ENCODE measurements around the gene EIF5A.

GRCh38 chr17:7292194-7292593 is 15.2 kb upstream of the EIF5A start:
- TF ChIP-seq, protein P1, sequence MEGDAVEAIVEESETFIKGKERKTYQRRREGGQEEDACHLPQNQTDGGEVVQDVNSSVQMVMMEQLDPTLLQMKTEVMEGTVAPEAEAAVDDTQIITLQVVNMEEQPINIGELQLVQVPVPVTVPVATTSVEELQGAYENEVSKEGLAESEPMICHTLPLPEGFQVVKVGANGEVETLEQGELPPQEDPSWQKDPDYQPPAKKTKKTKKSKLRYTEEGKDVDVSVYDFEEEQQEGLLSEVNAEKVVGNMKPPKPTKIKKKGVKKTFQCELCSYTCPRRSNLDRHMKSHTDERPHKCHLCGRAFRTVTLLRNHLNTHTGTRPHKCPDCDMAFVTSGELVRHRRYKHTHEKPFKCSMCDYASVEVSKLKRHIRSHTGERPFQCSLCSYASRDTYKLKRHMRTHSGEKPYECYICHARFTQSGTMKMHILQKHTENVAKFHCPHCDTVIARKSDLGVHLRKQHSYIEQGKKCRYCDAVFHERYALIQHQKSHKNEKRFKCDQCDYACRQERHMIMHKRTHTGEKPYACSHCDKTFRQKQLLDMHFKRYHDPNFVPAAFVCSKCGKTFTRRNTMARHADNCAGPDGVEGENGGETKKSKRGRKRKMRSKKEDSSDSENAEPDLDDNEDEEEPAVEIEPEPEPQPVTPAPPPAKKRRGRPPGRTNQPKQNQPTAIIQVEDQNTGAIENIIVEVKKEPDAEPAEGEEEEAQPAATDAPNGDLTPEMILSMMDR (IDR thresholded peaks at IDR 0.05 in 2 of 3, conservative IDR thresholded peaks at IDR 0.05 in 1 of 3; ENCODE audit: borderline replicate concordance in 1 of 3, insufficient read depth in 1 of 3, low read depth in 2 of 3, low read length in 2 of 3): no peak
- TF ChIP-seq POLR2AphosphoS5 (IDR thresholded peaks at IDR 0.05; ENCODE audit: low read depth, low read length) (no peak), EZH2 (IDR thresholded peaks at IDR 0.05) (no peak), EZH2phosphoT487 (IDR thresholded peaks at IDR 0.05; ENCODE audit: borderline replicate concordance) (no peak), JUND (IDR thresholded peaks at IDR 0.05) (no peak), RAD21 (IDR thresholded peaks at IDR 0.05; ENCODE audit: low read depth) (no peak)

Measured in HCT116 (cell line).